SK-N-SH (cell line): ENCODE measurements around the gene MMAA.
"Not testable (repeated sequence)": the region's sequence is repeated elsewhere in the genome, so short reads cannot be mapped to it uniquely, and the experiment has no call there.

Experiments
- CTCF ChIP-seq: fragments of 200-600 bp; sonication (generic); IDR thresholded peaks from 2 replicates; pipeline ENCODE4 v1.6.1; 2017; ENCODE audit warnings: antibody characterized with exemption, mild to moderate bottlenecking, moderate library complexity
- ELF1 ChIP-seq: IDR thresholded peaks from 2 replicates; pipeline ENCODE4 v1.4.0; 2012
- EP300 ChIP-seq, 2 experiments: IDR thresholded peaks; 2 replicates each; pipeline versions ENCODE4 v1.4.0 to v1.6.1; 2012; ENCODE audit warnings: borderline replicate concordance in 1 of 2, low read depth in 1 of 2, low read length in 1 of 2
- EZH2phosphoT487 ChIP-seq: fragments of 200-600 bp; sonication (generic); IDR thresholded peaks from 2 replicates; pipeline ENCODE4 v1.6.1; 2017; ENCODE audit warnings: low read depth, mixed run types, mild to moderate bottlenecking, antibody characterized with exemption, moderate library complexity, borderline replicate concordance
- FOXM1 ChIP-seq: IDR thresholded peaks from 2 replicates; pipeline ENCODE4 v1.4.0; 2012; ENCODE audit warnings: low read depth, mild to moderate bottlenecking
- GABPA ChIP-seq: IDR thresholded peaks from 2 replicates; pipeline ENCODE4 v1.4.0; 2012; ENCODE audit warnings: low read depth, mild to moderate bottlenecking
- JUND ChIP-seq: IDR thresholded peaks from 2 replicates; pipeline ENCODE4 v1.4.0; 2012
- MAX ChIP-seq: IDR thresholded peaks from 2 replicates; pipeline ENCODE4 v1.4.0; 2012; ENCODE audit warnings: low read depth
- MEF2A ChIP-seq: IDR thresholded peaks from 2 replicates; pipeline ENCODE4 v1.4.0; 2012; ENCODE audit warnings: low read depth, borderline replicate concordance
- POLR2AphosphoS5 ChIP-seq: IDR thresholded peaks from 2 replicates; pipeline ENCODE4 v1.6.1; 2012; ENCODE audit warnings: low read depth, low read length
- SMC3 ChIP-seq: IDR thresholded peaks from 2 replicates; pipeline ENCODE4 v1.6.1; 2012; ENCODE audit warnings: low read depth, low read length, improper control_type of control experiment
- TAF1 ChIP-seq: IDR thresholded peaks from 2 replicates; pipeline ENCODE4 v1.6.1; 2012; ENCODE audit warnings: low read depth, mild to moderate bottlenecking, low read length, moderate library complexity, borderline replicate concordance
- YY1 ChIP-seq: IDR thresholded peaks from 2 replicates; pipeline ENCODE4 v1.4.0; 2012; ENCODE audit warnings: low read depth, mild to moderate bottlenecking

- TF ChIP-seq CTCF; POLR2AphosphoS5; FOXM1; TAF1; YY1; GABPA; EZH2phosphoT487; MAX; JUND; ELF1; EP300 (IDR thresholded peaks at IDR 0.05; ENCODE audit: borderline replicate concordance in 1 of 2, low read depth in 1 of 2, low read length in 1 of 2); MEF2A; SMC3: not testable (repeated sequence)
These were observed 44.6 kb upstream of the MMAA start for GRCh38 chr4:145574546-145574945.
